Left ventricle myocardium superior (tissue), 1 donor: Measurements from ENCODE around the gene DCAF8L1. TPM values are rescaled to one million over a fixed set of nuclear protein-coding genes. Genes with fewer than 3 reads are reported as not detected.
"Not testable (repeated sequence)": the region's sequence is repeated elsewhere in the genome, so short reads cannot be mapped to it uniquely, and the experiment has no call there.

Source experiments
- ATAC-seq: fragments of 200-7000 bp; cut with Tn5 transposase; one replicate; pipeline ENCODE4 v1.9.1; 2020; ENCODE audit warnings: mild to moderate bottlenecking, moderate library complexity
- DNase-seq: peaks from one replicate; pipeline ENCODE4 v3.0.0-alpha.2; 2020
- intact Hi-C: fragments of 100-400 bp; cut with micrococcal nuclease; formaldehyde crosslinking; loops from one replicate; pipeline ENCODE4 v1.11.0; 2022
- long read RNA-seq: library from polyadenylated mRNA; unstranded; transcript quantifications from one replicate; pipeline ENCODE4 v2.0.0, GENCODE V29; 2021
- total RNA-seq: library from RNA; stranded (reverse); fragmentation: NEBNext Ultra II Directional; extraction: Animal tissue kit (Norgen Biotek cat#: 25700); gene quantifications from one replicate; pipeline ENCODE4 v1.2.1, GENCODE V29; 2021
- donor health status: DM: no; HTN: yes; CAD: no; lungs with severe emphysema.

The DCAF8L1 gene
- total RNA-seq, result not detected
- long read RNA-seq, result 0 reads

DNA sequence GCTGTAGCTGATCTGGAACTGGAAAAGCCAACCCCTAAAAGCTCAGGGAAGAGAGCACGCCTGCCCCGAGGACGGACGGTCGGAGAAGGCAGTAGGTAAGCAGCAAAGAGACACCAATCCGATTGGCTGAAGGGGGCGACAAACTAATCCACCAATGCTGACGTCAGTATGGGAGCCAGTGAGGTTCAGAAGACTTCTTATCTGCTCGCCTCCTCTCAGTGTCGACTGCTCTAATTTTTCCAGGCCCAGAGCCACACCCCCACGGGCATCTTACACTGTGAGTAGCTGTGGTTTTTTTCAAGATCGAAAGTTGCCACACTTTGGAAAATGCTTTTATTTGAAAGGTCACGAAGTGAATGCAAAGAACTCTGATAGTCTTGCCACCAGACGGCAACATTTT is at the start of gene DCAF8L1:
Gene DCAF8L1, minus strand, starts transcription at position 101 of the 400 bp plus-strand sequence. CDS start 115 bp downstream, outside the sequence.
- intact Hi-C loops, result no loop called here
- ATAC-seq, result no peak
- DNase-seq, result no peak

DNA sequence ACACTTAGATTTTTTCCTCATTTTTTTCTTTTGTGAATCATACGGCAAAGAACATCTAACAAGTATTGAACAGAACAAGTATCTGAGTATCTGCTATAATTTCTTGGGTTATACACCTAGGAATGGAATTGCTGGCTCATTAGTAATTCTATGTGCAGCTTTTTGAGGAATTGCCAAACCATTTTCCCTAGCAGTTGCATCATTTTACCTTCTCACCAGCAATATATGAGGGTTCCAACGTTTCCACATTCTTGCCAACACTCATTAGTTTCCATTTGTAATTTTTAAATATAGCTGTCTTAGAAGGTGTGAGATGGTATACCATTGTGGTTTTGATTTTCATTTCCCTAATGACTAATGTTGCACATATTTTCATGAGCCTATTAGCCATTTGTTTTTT is 41.1 kb upstream of the DCAF8L1 start:
- ATAC-seq, result no peak
- intact Hi-C loops, result no loop called here
- DNase-seq, result no peak

DNA sequence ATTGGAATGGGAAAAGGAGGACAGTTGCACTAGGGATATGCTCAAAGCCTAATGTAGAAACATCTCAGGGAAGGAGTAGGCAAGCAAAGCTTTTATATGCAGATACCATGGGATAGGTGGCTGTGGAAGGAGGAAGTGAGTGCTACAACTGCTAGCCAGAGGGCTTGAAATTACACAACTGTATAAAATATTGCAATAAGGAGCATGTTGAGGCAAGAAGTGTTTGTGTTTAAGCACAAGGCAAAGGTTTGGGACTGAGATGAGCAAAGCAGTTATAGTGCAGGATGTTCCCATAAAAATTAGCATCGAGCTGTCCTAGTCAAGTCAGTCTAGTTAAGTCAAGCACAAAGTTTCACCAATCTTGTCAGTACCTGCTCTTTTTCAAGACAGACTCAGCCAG is 35.6 kb upstream of the DCAF8L1 start:
- ATAC-seq (no peak), DNase-seq (no peak)
- intact Hi-C loops, result no loop called here

DNA sequence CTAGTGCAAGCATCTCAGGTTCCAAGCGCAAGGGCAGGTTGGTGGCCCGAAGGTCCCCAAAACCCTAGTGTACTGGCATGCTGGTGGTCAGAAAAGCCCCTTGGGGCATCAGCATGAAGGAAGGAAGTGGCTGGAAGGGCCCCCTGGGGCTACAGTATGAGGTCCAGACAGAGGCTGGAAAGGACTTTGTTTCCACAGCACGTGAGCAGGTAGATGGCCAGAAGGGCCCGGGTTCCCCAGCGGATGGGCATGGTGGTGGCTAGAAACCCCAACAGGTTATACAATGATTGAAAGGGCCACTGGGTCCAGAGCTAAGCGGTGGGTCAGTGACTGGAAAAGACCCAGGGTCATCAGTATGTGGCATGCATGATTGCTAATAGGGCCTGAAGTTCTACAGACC is 34.7 kb upstream of the DCAF8L1 start:
- intact Hi-C loops, result no loop called here
- no peak for DNase-seq
- ATAC-seq, result no peak

DNA sequence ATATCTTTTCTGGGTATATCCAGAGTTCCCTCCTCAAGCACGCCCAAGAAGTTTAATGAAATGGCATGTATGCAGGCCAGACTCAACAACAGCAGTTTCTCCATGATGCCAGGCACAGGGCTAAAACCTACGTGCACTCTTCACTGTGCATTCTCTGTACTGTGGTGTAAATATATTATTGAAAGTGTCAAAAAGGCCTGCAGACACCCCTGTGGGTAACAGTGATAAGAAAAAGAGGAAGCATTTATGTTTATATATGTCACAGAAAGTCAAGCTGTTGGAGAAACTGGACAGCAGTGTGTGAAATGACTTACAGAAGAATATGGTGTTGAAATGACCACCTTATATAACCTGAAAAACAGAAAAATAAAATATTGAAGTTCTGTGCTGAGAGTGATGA is 29.6 kb upstream of the DCAF8L1 start:
- intact Hi-C loops, result no loop called here
- no peak for DNase-seq
- ATAC-seq, result no peak

DNA sequence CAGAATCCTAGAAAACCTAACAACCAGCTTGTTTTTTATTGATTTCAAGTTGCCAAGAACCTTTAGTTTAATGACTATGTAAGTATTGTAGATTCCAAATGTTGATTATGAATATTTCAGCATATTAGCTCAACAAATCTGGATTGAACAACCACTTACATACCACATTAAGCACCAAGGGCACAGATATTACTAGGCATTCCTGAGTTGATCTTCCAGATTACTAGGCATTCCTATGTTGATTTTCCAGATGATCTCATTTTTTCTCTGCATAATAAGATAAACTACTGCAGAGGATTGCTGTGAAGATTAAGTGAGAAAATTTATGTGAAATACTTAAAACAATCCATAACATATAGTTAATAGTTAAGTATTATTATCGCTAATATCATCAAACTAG is 17.4 kb upstream of the DCAF8L1 start:
- DNase-seq (no peak), ATAC-seq (no peak)
- intact Hi-C loops, result no loop called here

DNA sequence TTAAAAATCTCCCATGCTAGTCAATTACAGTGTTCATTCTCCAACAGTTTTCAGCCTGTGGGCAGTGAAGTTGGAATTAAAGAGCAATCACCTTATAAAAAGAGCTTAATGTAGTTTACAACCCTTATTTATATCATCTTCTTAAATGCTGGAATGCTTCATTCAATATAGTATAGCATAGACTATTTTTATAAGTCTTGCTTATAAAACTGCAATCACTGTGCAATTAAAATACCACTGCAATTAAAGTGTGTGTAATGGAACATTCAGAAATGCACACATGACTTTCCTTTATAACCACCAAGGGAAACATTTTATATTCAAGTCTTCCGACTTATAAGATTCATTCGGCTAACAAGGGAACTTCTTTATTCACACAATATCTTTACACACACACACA is 16.4 kb upstream of the DCAF8L1 start:
- intact Hi-C loops, result no loop called here
- DNase-seq (no peak), ATAC-seq (no peak)

DNA sequence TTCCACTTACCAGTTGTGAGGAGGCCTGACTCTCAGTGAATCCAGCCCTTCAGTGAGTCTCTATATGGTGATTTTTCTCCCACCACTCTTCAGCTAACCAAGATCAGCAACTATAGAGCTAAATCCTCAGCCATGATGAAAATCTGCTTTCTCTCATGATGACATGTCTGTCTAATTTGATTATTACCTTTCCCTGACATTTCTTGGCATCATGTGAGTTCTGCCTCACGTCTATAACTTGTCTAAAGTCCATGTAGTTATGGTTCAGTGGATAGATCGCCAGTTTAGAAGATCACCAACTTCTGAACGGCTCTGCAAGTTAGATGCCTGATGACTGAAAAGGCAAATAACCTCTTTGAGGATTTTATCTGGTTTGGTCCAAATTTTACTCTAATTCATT is 14.9 kb upstream of the DCAF8L1 start:
- intact Hi-C loops, result no loop called here
- DNase-seq (no peak), ATAC-seq (no peak)

DNA sequence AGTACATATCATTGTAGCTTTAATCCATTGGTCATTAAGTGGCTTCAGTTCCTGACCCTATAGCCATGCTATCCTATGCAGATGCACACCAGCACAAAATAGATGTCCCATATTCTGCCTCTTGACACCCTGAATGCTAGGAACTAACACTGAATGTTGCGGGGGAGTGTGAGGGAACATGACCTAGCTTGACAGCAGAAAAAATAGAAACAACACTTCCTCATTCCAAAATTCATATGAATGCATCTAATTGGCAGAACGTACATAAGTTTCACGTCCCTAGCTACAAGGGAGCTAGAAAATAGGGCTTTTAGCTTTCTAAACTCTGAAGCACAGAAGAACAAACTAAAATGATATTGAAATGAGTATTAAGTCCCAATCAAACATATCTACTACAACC is 14.4 kb upstream of the DCAF8L1 start:
- ATAC-seq (no peak), DNase-seq (no peak)
- intact Hi-C loops, result no loop called here

DNA sequence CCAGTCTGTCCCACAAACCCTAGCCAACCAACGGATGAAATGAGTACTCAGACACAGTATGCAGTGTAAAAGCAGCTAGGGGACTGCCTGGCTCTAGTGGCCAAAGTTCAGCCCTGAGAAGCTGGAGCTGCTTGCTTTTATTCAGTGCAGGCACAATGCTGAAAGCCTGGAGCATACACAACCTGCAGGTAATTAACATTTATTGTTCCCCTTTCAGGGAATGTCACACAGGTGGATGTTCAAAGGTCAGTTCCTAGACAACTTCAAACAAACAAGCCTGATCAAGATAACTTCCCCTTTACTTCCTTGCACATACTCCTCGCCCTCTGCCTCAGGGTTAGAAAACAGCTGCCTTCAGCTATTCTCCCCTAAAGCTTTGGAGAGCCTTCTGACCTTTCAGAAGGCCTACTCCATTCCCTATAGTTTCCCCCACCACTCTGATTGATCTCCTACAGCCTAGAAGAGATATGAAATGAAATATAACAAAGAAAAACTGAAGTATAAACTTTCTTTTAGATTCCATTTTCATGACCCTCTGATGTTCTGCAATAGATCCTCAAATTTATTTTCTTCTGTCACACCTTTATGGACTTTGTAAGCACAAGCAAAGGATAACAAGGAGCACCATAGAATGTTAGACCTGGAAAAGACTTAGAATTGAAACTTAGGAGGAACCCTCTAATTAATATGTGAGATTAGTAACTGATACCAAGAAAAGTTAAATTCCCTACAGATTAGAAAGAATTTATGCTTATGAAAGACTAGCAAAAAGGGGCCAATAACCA is 6.8 kb upstream of the DCAF8L1 start:
- intact Hi-C loops, result no loop called here
- no peak for ATAC-seq
- no peak for DNase-seq

DNA sequence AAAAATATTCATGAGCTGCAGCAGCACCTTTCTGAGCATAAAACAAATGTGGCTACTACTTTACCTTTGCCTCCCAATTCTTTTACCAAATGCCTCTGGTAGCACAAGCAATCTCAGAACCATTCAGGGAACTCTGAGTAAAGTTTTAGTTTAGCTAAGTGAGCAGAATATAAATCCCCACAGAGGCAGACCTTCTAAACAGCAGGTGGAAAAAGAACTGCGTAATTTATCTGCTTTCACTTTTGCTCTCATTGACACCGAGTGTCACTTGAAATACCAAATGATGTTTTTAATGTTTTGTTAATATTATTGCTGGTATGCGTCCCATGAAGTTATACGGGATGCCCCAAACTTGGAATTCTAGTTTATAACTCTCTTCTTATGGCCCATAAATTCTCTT is 4.3 kb downstream of the DCAF8L1 start:
- intact Hi-C loops, DNase-seq, ATAC-seq: not testable (repeated sequence)

DNA sequence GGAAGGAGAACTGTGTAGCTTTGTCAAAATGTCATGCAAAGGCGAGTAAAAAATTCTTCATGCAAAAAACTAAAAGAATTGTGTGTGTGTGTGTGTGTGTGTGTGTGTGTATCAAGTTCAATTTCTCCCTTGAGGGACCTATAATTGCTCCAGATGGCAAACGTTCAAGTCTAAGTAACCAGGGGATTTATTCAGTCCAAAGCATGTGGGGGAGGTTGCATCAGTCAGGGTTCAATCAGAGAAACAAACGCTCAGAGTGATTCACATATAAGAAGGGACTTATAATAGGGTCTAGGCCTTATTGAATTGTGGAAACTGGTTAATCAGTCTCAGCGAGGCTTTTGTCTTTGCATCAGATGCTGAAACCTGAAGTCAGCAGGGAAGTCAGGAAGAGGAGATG is 5.0 kb downstream of the DCAF8L1 start:
- DNase-seq (no peak), ATAC-seq (peak; percentile 31)
- intact Hi-C loops, result no loop called here

DNA sequence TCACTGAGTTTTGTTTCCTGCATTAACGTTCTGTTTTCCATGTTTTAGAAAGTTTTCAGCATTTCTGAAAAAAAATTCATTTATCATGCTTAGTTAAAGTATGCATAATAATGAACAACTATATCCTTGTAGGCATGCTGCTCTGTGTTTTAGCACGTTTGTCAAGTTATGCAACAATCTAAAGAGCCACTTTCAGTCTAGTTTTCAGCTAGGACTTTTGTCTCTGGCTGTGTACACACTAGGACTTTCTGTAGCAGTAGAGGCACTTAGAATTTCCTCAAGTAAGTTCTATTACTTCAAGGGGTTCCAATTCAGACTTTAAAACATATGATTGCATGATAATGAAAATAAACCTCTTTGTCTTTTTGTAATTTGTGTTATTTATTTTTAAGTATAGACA is 12.4 kb downstream of the DCAF8L1 start:
- DNase-seq, result no peak
- ATAC-seq, result no peak
- intact Hi-C loops, result no loop called here

DNA sequence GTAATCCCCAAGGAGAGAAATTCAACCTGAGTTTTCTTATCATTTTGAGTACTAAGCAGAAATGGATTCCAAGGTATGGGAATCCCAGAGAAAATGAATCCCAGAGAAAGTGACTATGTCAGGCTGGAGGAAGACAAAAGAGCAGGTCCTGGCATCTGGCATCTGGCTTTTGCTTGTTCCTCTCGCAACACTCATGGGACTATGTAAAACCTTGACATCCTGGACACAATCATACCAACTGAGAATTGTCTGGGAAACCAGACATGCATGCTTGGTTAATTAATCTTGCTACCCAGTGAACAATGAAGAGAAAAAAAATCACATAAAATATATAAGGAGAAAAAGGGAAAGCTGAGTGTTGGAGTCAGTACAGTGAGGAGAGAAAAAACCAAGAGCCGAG is 12.9 kb downstream of the DCAF8L1 start:
- intact Hi-C loops, result no loop called here
- no peak for DNase-seq
- no peak for ATAC-seq

DNA sequence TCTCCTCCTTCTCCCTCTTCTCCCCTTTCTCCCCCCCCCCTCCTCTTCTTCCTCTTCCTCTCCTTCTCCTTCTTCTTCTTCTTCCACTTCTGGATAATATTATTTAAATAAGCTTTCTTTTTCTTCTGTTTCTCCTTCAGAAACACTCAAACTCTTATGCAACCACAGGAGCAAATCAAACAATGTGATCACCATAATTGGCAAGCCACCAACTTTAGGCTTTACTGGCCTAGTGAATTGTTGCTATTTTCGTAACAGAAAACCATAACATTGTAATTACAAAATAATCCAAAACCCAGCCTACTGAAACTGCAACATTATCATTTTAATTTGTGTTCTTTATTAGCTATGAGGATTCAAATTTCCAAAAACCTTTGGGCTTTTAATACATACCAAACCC is 14.3 kb downstream of the DCAF8L1 start:
- DNase-seq, result no peak
- ATAC-seq, result no peak
- intact Hi-C loops, result no loop called here

DNA sequence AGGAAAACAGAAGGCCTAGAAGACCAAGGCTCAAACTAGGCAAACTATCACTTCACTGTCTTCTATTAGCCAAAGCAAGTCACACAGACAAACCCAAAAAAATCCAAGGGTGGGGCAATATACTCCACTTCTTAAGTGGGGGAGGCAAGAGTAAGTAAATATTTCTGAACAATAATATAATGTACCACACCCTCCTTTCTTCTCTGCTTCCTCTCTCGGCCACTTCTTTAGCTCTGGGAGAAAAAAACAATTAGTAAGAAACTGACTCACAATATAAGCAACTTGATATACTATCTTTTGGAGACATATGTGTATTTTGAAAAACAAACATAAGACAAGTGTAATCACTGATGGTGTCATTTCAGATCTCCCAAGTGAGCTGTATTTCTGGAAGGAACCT is 14.8 kb downstream of the DCAF8L1 start:
- intact Hi-C loops, result no loop called here
- DNase-seq (no peak), ATAC-seq (no peak)

DNA sequence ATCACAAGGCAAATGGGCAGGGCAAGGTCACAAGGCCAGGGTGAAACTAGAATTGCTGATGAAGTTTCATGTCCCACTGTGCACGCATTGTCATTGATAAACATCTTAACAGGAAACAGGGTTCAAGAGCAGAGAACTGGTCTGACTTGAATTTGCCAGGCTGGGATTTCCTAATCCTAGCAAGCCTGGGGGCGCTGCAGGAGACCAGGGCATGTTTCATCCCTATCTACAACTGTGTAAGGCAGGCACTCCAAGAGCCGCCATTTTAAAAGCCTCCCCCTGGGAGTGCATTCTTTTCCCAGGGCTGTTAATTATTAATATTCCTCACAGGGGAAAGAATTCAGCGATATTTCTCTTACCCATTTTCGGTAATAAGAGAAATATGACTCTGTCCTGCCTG is 15.9 kb downstream of the DCAF8L1 start:
- ATAC-seq, intact Hi-C loops, DNase-seq: not testable (repeated sequence)

DNA sequence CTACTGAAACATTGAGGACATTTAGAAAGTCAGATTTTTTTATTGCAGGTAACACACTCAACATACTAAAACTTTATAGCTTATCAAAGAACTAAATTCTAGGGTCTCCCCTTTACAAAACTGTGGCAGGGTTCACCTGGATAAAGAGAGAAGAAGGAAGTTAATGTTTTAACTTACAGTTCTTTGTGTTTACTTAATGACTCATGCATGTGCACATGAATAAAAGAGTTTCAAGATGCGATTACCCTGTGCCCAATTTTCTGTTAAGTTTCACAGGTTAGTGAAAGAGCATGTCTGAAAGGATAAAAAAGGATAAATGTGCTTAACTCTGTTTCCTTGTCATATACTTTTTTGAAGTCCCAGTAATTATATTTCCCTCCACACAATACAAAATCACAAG is 16.8 kb downstream of the DCAF8L1 start:
- ATAC-seq (no peak), DNase-seq (no peak)
- intact Hi-C loops, result no loop called here

DNA sequence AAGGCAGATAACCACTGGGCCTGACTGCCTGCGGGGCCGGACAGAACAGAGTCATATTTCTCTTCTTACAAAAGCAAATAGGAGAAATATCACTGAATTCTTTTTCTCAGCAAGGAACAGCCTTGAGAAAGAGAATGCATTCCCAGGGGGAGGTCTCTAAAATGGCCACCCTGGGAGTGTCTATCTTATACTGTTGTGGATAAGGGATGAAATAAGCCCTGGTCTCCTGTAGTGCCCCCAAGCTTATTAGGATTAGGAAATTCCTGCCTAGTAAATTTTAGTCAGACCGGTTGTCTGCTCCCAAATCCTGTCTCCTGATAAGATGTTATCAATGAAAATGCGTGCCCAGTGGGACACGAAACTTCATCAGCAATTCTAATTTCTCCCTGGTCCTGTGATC is 20.8 kb downstream of the DCAF8L1 start:
- ATAC-seq, DNase-seq, intact Hi-C loops: not testable (repeated sequence)

DNA sequence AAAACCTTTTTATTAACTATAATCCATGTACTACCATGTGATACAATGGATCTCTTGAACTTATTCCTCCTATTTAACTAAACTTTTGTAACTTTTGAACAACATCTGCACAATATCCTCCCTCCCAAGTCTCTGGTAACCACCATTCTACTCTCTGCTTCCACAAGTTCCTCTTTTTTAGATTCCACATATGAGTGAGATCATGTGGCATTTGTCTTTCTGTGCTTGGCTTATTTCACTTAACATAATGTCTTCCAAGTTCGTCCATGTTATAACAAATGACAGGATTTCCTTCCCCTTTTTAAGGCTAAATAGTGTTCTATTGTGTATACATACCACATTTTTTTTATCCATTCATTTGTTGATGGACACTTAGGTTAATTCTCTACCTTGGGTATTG is 28.1 kb downstream of the DCAF8L1 start:
- ATAC-seq (no peak), DNase-seq (no peak)
- intact Hi-C loops, result no loop called here

DNA sequence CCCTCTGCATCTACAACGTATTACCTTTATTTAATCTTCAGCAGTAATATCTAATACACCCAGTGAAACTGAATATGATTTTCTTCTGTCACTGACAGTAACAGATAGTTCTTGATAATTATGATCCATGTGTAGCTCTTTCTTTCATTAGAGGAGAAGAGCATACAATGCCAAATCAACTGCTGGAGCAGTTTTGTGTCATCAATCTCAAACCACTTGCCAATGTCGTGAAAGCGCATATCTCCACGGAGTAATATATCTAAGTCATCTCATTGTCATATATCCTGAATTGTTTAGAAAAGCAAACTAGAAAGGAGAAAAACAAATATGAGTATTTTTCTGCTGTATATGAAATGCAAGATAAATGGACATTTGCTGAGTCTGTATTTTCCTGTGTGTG is 47.9 kb downstream of the DCAF8L1 start:
- DNase-seq, result no peak
- ATAC-seq, result no peak
- intact Hi-C loops, result no loop called here
